DND-41 (cell line): ENCODE measurements around the gene DAGLA.

Experiments
- EZH2 ChIP-seq: IDR thresholded peaks from 3 replicates; pipeline ENCODE4 v1.6.1; 2012; ENCODE audit warnings: borderline replicate concordance, low read depth, mild to moderate bottlenecking, moderate library complexity, low read length, inconsistent platforms; ENCODE audit not compliant: severe bottlenecking
- TF ChIP-seq, protein P1 (sequence below): IDR thresholded peaks from 2 replicates; pipeline ENCODE4 v1.5.1; 2012; ENCODE audit warnings: borderline replicate concordance, low read length, moderate library complexity, mild to moderate bottlenecking; ENCODE audit not compliant: poor library complexity, severe bottlenecking; ENCODE audit errors: extremely low read depth

DNA sequence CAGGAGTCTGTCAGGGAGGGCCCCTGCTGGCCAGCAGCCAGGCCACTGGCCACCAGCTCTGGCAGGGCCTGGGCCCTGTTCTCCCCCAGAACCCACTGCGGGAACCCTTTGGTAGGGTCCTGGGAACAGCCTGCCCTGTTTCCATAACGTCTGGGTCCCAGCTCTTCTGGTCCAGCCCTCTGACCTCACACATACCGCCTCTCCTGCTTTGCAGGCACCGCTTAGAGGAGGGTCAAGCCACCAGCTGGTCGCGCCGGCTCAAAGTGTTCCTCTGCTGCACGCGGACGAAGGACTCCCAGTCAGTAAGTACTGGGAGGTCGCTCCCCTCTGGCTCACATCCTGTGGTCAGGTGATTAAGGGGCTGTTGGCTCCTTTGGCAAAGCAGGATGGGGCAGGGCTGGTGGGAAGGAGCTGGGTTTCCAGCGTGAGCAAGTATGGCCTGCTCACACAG lies 45.6 kb downstream of the DAGLA start:
- TF ChIP-seq, protein P1, sequence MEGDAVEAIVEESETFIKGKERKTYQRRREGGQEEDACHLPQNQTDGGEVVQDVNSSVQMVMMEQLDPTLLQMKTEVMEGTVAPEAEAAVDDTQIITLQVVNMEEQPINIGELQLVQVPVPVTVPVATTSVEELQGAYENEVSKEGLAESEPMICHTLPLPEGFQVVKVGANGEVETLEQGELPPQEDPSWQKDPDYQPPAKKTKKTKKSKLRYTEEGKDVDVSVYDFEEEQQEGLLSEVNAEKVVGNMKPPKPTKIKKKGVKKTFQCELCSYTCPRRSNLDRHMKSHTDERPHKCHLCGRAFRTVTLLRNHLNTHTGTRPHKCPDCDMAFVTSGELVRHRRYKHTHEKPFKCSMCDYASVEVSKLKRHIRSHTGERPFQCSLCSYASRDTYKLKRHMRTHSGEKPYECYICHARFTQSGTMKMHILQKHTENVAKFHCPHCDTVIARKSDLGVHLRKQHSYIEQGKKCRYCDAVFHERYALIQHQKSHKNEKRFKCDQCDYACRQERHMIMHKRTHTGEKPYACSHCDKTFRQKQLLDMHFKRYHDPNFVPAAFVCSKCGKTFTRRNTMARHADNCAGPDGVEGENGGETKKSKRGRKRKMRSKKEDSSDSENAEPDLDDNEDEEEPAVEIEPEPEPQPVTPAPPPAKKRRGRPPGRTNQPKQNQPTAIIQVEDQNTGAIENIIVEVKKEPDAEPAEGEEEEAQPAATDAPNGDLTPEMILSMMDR = no peak
- TF ChIP-seq EZH2 = no peak
